GM12892 (cell line): ENCODE results near the gene SMYD1.

Experiments
- POLR2A ChIP-seq: IDR thresholded peaks from 2 replicates; pipeline ENCODE4 v1.6.1; 2011; ENCODE audit warnings: low read depth, low read length, control low read depth
- POLR2AphosphoS5 ChIP-seq: IDR thresholded peaks from 2 replicates; pipeline ENCODE4 v1.6.1; 2011; ENCODE audit warnings: low read depth, low read length, control low read depth

GRCh38 chr2:88127888-88128653, 60.4 kb downstream of the SMYD1 start, which contains the start of gene FABP1:
- TF ChIP-seq POLR2A (no peak), POLR2AphosphoS5 (no peak)
